Activated naive CD8-positive, alpha-beta T cell treated with anti-CD3 and anti-CD28 coated beads, Interleukin-2, amount 50 U/mL, for 24 hours (primary cell): ENCODE data around the gene MAMSTR.

Source experiments
- ATAC-seq: fragments of 150-1000 bp; cut with Tn5 transposase; one replicate; pipeline ENCODE4 v1.10.0; 2021
- DNase-seq: peaks from one replicate; pipeline ENCODE4 v3.0.0; 2021
- H3K27ac Mint-ChIP-seq: one replicate; pipeline ENCODE4 v1.8.0; 2021; ENCODE audit warnings: mild to moderate bottlenecking, mixed read lengths
- H3K27me3 Mint-ChIP-seq: one replicate; pipeline ENCODE4 v1.8.0; 2021; ENCODE audit warnings: mixed read lengths
- H3K36me3 Mint-ChIP-seq: one replicate; pipeline ENCODE4 v1.8.0; 2021; ENCODE audit warnings: low read depth, mixed read lengths
- H3K4me1 Mint-ChIP-seq: one replicate; pipeline ENCODE4 v1.8.0; 2021; ENCODE audit warnings: mixed read lengths
- H3K4me3 Mint-ChIP-seq: one replicate; pipeline ENCODE4 v1.8.0; 2021; ENCODE audit warnings: mild to moderate bottlenecking, moderate library complexity, mixed read lengths
- H3K9me3 Mint-ChIP-seq: one replicate; pipeline ENCODE4 v1.8.0; 2021; ENCODE audit warnings: mixed read lengths

MAMSTR gene

GRCh38 chr19:48674216-48674809, 45.2 kb downstream of the MAMSTR start:
- no peaks in the 10 kb centered on the region for H3K27me3 Mint-ChIP-seq
- no peaks in the 10 kb centered on the region for H3K9me3 Mint-ChIP-seq
- ATAC-seq (no peak), DNase-seq (no peak)
- H3K4me1 Mint-ChIP-seq: peaks cover 8% of the 10 kb centered on the region
- H3K27ac Mint-ChIP-seq: no peak overlapping the region
- H3K36me3 Mint-ChIP-seq: no peaks in the 10 kb centered on the region
- H3K4me3 Mint-ChIP-seq: no peak overlapping the region

DNA sequence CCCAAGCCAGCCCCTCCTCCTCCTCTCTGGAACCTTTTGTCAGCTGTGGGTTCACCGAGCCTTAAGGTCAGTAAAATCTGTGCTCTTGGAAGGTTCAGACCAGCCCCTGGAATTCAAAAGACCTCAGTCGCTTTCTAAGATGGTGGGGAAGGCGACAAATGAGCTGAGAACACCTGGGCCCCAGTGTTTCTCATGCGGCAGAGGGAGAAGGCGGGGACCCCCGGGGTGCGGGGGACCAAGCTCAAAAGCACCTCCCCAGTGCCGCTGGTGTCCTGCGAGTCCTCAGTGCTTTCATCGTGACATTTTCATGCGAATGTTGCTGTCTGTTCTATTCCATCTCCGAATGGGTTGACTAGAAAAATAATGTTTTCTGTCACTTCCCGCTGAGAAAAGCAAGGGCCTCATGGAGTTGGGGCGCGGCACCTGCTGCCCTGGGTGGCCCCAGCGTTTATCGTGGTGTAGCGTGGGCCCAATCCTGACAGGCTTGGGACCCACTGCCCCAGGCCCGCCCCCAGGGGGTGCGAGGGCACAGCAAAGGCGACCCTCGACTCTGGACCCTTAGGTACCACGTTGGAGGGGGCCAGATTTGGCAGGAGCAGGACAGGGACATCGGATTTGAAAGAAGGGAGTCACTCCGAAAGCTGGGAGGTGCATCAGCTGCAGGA, 46.0 kb downstream of the MAMSTR start:
- H3K4me1 Mint-ChIP-seq: peaks cover 8% of the 10 kb centered on the region
- no peak overlapping the region for H3K4me3 Mint-ChIP-seq
- DNase-seq: no peak
- no peak for ATAC-seq
- no peaks in the 10 kb centered on the region for H3K36me3 Mint-ChIP-seq
- no peaks in the 10 kb centered on the region for H3K27me3 Mint-ChIP-seq
- H3K9me3 Mint-ChIP-seq: peaks cover 4% of the 10 kb centered on the region
- H3K27ac Mint-ChIP-seq: no peak overlapping the region

DNA sequence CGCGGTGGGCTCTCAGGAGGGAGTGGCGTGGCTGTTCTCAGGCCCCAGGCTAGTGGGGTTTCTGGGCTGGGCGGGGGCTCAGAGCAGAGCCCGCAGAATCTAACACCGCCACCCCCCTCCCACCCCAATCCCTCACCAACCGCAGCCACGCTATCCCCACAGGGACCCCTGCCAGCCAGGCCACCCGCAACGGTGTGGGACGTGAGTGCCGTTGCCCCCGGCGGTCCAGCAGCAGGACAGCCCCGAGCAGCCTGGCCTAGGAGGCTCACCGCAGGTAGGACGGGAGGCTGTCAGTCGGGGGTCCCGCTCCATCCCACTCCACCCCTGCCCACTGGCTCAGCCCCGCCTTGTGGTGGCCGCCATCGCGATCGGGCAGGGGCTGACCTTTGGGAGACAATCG, 46.5 kb downstream of the MAMSTR start, which contains the start of gene NTN5:
Gene NTN5, minus strand, starts transcription at position 24 of the 400 bp plus-strand sequence. CDS start 2,031 bp downstream, outside the sequence.
- ATAC-seq (no peak), DNase-seq (no peak)
- H3K4me1 Mint-ChIP-seq: peaks cover 8% of the 10 kb centered on the region
- H3K9me3 Mint-ChIP-seq: peaks cover 4% of the 10 kb centered on the region
- H3K27ac Mint-ChIP-seq: no peak within 1 kb of the TSS
- H3K27me3 Mint-ChIP-seq: no peaks in the 10 kb centered on the region
- H3K4me3 Mint-ChIP-seq: no peak within 1 kb of the TSS
- no peaks in the 10 kb centered on the region for H3K36me3 Mint-ChIP-seq

DNA sequence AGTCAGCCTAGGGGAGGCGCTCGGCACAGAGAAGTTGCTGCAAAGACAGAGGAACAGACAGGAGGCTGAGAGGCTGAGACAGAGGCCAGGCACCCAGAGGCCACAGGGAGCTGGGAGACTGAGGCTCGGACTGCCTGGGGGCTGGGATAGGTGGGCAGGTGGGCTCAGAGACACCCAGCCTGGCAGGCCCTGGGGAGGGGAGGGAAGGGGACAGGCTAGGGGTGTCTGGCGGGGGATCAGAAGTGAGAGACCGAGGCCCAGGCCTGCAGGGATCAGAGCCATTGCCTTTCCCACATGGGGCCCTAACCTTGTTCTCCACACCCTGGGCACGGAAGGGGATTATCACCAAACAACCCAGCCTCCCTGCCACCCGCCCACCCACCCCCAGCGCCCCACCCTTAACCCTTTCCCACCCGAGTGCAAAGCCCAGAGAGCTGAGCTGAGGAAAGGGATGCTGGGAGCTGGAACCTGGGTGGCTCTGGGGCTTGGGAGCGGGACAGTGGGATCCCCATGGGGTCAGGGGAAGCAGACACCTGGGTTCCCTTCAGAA, 48.0 kb downstream of the MAMSTR start:
- Mint-ChIP-seq H3K27ac (no peak overlapping the region), H3K9me3 (peaks cover 4% of the 10 kb centered on the region), H3K27me3 (no peaks in the 10 kb centered on the region), H3K36me3 (no peaks in the 10 kb centered on the region), H3K4me1 (peaks cover 8% of the 10 kb centered on the region), H3K4me3 (no peak overlapping the region)
- ATAC-seq: no peak
- DNase-seq: no peak

- no peak for ATAC-seq
- H3K27ac Mint-ChIP-seq: no peak overlapping the region
- peaks cover 4% of the 10 kb centered on the region for H3K9me3 Mint-ChIP-seq
- no peak for DNase-seq
- H3K27me3 Mint-ChIP-seq: no peaks in the 10 kb centered on the region
- no peak overlapping the region for H3K4me3 Mint-ChIP-seq
- peaks cover 8% of the 10 kb centered on the region for H3K4me1 Mint-ChIP-seq
- no peaks in the 10 kb centered on the region for H3K36me3 Mint-ChIP-seq
Observed at GRCh38 chr19:48670699-48671445, 48.7 kb downstream of the MAMSTR start.

DNA sequence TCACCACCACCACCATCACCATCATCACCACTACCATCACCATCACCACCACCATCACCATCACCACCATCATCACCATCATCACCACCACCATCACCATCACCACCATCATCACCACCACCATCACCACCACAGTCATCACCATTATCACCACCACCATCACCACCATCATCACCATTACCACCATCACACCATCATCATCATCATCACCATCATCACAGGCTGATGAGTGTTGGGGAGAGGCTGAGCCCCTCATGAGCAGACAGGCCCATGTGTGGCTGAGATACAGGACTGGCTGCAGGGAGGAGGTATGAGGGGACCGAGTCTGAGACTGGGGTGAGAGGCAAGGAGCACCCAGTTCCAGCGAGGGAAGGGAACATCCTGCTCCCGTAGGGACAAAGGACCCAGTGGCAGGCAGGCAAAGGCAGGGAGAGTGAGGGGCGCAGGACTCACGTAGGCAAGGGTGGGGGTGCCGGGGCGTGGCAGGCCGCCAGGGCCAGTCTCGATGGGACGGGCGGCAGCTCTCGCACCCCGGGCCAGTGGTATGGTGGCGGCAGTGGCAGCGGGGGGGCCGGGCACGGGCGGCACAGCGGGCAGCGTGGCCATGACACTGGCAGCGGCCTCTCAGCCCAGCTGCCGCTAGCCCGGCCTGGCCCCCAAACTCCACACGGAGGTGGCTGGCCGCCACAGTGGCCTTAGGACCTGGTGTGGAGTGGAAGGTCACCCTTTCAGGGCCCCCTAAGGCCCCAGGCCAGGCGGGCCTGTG, 49.4 kb downstream of the MAMSTR start:
- no peaks in the 10 kb centered on the region for H3K27me3 Mint-ChIP-seq
- DNase-seq (no peak), ATAC-seq (no peak)
- H3K4me1 Mint-ChIP-seq: peaks cover 4% of the 10 kb centered on the region
- H3K27ac Mint-ChIP-seq: peak overlapping the region; percentile 30
- H3K9me3 Mint-ChIP-seq: peaks cover 4% of the 10 kb centered on the region
- H3K4me3 Mint-ChIP-seq: no peak overlapping the region
- no peaks in the 10 kb centered on the region for H3K36me3 Mint-ChIP-seq

GRCh38 chr19:48668761-48669160, 50.8 kb downstream of the MAMSTR start:
- Mint-ChIP-seq H3K36me3 (no peaks in the 10 kb centered on the region), H3K27me3 (no peaks in the 10 kb centered on the region), H3K27ac (peak overlapping the region; percentile 10), H3K4me3 (no peak overlapping the region), H3K9me3 (peaks cover 4% of the 10 kb centered on the region), H3K4me1 (peaks cover 2% of the 10 kb centered on the region)
- ATAC-seq: no peak
- DNase-seq: no peak

- peaks cover 4% of the 10 kb centered on the region for H3K9me3 Mint-ChIP-seq
- peaks cover 2% of the 10 kb centered on the region for H3K4me1 Mint-ChIP-seq
- no peak overlapping the region for H3K27ac Mint-ChIP-seq
Observed at GRCh38 chr19:48668332-48668731, 51.2 kb downstream of the MAMSTR start.

GRCh38 chr19:48665786-48666185, 53.7 kb downstream of the MAMSTR start:
- H3K9me3 Mint-ChIP-seq: peaks cover 4% of the 10 kb centered on the region
- H3K4me1 Mint-ChIP-seq: peaks cover 7% of the 10 kb centered on the region
- no peak overlapping the region for H3K27ac Mint-ChIP-seq
- no peaks in the 10 kb centered on the region for H3K36me3 Mint-ChIP-seq
- DNase-seq (no peak), ATAC-seq (no peak)
- no peak overlapping the region for H3K4me3 Mint-ChIP-seq
- no peaks in the 10 kb centered on the region for H3K27me3 Mint-ChIP-seq

More at GRCh38 chr19:48668332-48668731, 51.2 kb downstream of the MAMSTR start:
- DNase-seq (no peak), ATAC-seq (no peak)
- Mint-ChIP-seq H3K36me3 (no peaks in the 10 kb centered on the region), H3K27me3 (no peaks in the 10 kb centered on the region), H3K4me3 (no peak overlapping the region)

DNA sequence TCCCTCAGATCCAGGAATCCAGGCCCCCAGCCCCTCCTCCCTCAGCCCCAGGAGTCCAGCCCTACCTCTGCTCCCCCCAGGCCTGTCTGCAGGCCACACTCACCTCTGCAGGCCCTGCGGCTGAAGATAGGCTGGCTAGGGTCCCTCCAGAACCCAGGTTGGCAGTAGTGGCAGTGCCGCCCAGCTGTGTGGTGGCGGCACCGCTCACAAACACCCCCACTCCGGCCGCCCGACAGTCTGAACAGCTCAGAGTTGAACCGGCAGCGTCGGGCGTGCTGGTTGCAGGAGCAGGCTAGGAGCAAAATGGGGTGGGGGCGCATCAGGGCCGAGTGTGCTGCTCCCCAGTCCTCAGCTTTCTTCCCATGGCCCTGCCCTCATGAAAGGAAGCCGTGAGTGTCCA, 55.0 kb downstream of the MAMSTR start:
- Mint-ChIP-seq H3K27me3 (no peaks in the 10 kb centered on the region), H3K4me3 (no peak overlapping the region), H3K9me3 (peaks cover 4% of the 10 kb centered on the region), H3K4me1 (peaks cover 7% of the 10 kb centered on the region), H3K36me3 (no peaks in the 10 kb centered on the region), H3K27ac (no peak overlapping the region)
- ATAC-seq (no peak), DNase-seq (no peak)

GRCh38 chr19:48663667-48664066, 55.9 kb downstream of the MAMSTR start:
- H3K27ac Mint-ChIP-seq: no peak overlapping the region
- no peak for ATAC-seq

More at GRCh38 chr19:48663667-48664066, 55.9 kb downstream of the MAMSTR start:
- H3K4me1 Mint-ChIP-seq: peaks cover 7% of the 10 kb centered on the region
- no peaks in the 10 kb centered on the region for H3K27me3 Mint-ChIP-seq
- DNase-seq: no peak
- H3K9me3 Mint-ChIP-seq: peaks cover under 1% of the 10 kb centered on the region
- no peak overlapping the region for H3K4me3 Mint-ChIP-seq
- no peaks in the 10 kb centered on the region for H3K36me3 Mint-ChIP-seq
